CD4-positive, alpha-beta T cell (primary cell): ENCODE measurements around the gene AQP6. TPM values are rescaled to one million over a fixed set of nuclear protein-coding genes. Genes with fewer than 3 reads are reported as not detected.

Experiments used
- ATAC-seq: fragments of 200-7000 bp; cut with Tn5 transposase; one replicate; pipeline ENCODE4 v1.10.0; 2022; ENCODE audit warnings: mild to moderate bottlenecking; ENCODE audit not compliant: poor library complexity
- CTCF ChIA-PET: fragments of 350-600 bp; sonication (Branson Sonifier 250); formaldehyde crosslinking; loops from one replicate; lab custom pipeline; 2021; ENCODE audit warnings: antibody characterized with exemption, inconsistent platforms; lab: Charles Lee
- POLR2A ChIA-PET: fragments of 350-600 bp; sonication (Branson Sonifier 250); formaldehyde crosslinking; loops from one replicate; lab custom pipeline; 2021; ENCODE audit warnings: antibody characterized with exemption, inconsistent platforms; lab: Charles Lee
- DNase-seq, 14 experiments: peaks; one replicate each; pipeline ENCODE4 v3.0.0-alpha.2; 2013 to 2020; ENCODE audit warnings: mixed read lengths in 2 of 14
- H3K27ac ChIP-seq, 2 donors: one replicate each; pipeline versions ENCODE4 v1.5.1 to v1.7.0; 2013; ENCODE audit warnings: low read length in 2 of 2, low read depth in 1 of 2, mild to moderate bottlenecking in 1 of 2
- H3K27me3 ChIP-seq, 2 experiments: 1 replicate in 1 of 2; 2 replicates in 1 of 2; pipeline versions ENCODE4 v1.6.1 to v1.7.0; 2013; ENCODE audit warnings: low read length in 2 of 2, control low read depth in 1 of 2, mild to moderate bottlenecking in 1 of 2, moderate library complexity in 1 of 2; ENCODE audit not compliant: insufficient read depth in 2 of 2, control insufficient read depth in 1 of 2
- H3K36me3 ChIP-seq: one replicate; pipeline ENCODE4 v1.6.1; 2013; ENCODE audit warnings: low read length, control low read depth; ENCODE audit not compliant: insufficient read depth
- H3K4me1 ChIP-seq: one replicate; pipeline ENCODE4 v1.6.1; 2013; ENCODE audit warnings: low read length, control low read depth; ENCODE audit not compliant: insufficient read depth
- H3K4me3 ChIP-seq: one replicate; pipeline ENCODE4 v1.5.1; 2013; ENCODE audit warnings: mild to moderate bottlenecking, low read length, moderate library complexity
- H3K9me3 ChIP-seq, 2 experiments: 1 replicate in 1 of 2; 2 replicates in 1 of 2; pipeline versions ENCODE4 v1.6.1 to v1.7.0; 2013; ENCODE audit warnings: low read length in 2 of 2, mild to moderate bottlenecking in 2 of 2, control low read depth in 1 of 2, moderate library complexity in 1 of 2; ENCODE audit not compliant: control insufficient read depth in 1 of 2, insufficient read depth in 1 of 2
- H3K27ac Mint-ChIP-seq: one replicate; pipeline ENCODE4 v1.8.0; 2020; ENCODE audit warnings: mixed read lengths
- H3K27me3 Mint-ChIP-seq: one replicate; pipeline ENCODE4 v1.8.0; 2021; ENCODE audit warnings: mixed read lengths
- H3K36me3 Mint-ChIP-seq: one replicate; pipeline ENCODE4 v1.8.0; 2021; ENCODE audit warnings: low read depth, mixed read lengths
- H3K4me1 Mint-ChIP-seq: one replicate; pipeline ENCODE4 v1.8.0; 2021; ENCODE audit warnings: low read depth, mixed read lengths
- H3K4me3 Mint-ChIP-seq: one replicate; pipeline ENCODE4 v1.8.0; 2020; ENCODE audit warnings: mild to moderate bottlenecking, mixed read lengths
- H3K9me3 Mint-ChIP-seq: one replicate; pipeline ENCODE4 v1.8.0; 2020; ENCODE audit warnings: mixed read lengths
- intact Hi-C, 2 experiments: fragments of 100-400 bp; cut with DNase I in 1 of 2; cut with micrococcal nuclease in 1 of 2; formaldehyde crosslinking; loops; one replicate each; pipeline versions ENCODE4 v1.15.1 to v1.9.0; 2023 to 2025; cut with DNase I, micrococcal nuclease
- total RNA-seq, 174 experiments: library from RNA in 2 of 174; stranded (reverse) in 2 of 174; gene quantifications; one replicate each; pipeline ENCODE4 v1.2.3 and lab custom pipeline; 2021 to 2026
- TF ChIP-seq, protein P1 (sequence below): fragments of 200-600 bp; IDR thresholded peaks from one replicate; pipeline ENCODE4 v1.8.0; 2022; ENCODE audit warnings: antibody characterized with exemption, mild to moderate bottlenecking

AQP6 gene
- total RNA-seq, 2 experiments from 2014 or later, result not detected

DNA sequence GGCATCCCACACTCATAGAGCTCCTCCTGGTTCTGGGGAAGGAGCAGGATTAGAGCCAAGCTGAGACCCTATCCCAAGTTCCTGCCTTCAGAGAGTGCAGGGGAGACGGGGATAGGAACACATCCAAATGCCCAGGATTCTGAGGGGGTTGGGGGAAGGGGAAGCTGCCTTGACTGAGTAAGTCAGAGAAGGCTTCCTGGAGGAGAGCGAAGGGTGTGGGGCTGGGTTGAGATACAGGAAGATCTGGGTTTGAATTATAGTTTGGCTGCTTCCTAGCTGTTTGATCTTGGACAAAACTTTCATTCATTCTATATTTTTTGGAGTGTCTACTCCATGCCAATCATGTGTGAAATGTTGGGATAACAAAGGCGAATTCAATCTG lies 30.2 kb upstream of the AQP6 start:
- Mint-ChIP-seq H3K4me1 (peaks cover 30% of the 10 kb centered on the region), H3K27me3 (no peaks in the 10 kb centered on the region), H3K9me3 (no peaks in the 10 kb centered on the region), H3K36me3 (no peaks in the 10 kb centered on the region), H3K27ac (peak overlapping the region; percentile 13), H3K4me3 (no peak overlapping the region)
- Histone ChIP-seq H3K4me1 (peaks cover 40% of the 10 kb centered on the region), H3K27me3 (no peaks in the 10 kb centered on the region), H3K36me3 (no peaks in the 10 kb centered on the region), H3K9me3 (no peaks in the 10 kb centered on the region), H3K27ac (no peak overlapping the region), H3K4me3 (no peak overlapping the region)
- CTCF ChIA-PET, result interaction anchor here (1.5 kb wide), 1 partner anchor 25 kb away, joined by 4 read pairs; no protein-coding TSS in a partner anchor
- ATAC-seq (no peak), DNase-seq (no peak)
- POLR2A ChIA-PET, result no interaction called here
- TF ChIP-seq, protein P1, sequence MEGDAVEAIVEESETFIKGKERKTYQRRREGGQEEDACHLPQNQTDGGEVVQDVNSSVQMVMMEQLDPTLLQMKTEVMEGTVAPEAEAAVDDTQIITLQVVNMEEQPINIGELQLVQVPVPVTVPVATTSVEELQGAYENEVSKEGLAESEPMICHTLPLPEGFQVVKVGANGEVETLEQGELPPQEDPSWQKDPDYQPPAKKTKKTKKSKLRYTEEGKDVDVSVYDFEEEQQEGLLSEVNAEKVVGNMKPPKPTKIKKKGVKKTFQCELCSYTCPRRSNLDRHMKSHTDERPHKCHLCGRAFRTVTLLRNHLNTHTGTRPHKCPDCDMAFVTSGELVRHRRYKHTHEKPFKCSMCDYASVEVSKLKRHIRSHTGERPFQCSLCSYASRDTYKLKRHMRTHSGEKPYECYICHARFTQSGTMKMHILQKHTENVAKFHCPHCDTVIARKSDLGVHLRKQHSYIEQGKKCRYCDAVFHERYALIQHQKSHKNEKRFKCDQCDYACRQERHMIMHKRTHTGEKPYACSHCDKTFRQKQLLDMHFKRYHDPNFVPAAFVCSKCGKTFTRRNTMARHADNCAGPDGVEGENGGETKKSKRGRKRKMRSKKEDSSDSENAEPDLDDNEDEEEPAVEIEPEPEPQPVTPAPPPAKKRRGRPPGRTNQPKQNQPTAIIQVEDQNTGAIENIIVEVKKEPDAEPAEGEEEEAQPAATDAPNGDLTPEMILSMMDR, result no peak
- intact Hi-C loops, result no loop called here

DNA sequence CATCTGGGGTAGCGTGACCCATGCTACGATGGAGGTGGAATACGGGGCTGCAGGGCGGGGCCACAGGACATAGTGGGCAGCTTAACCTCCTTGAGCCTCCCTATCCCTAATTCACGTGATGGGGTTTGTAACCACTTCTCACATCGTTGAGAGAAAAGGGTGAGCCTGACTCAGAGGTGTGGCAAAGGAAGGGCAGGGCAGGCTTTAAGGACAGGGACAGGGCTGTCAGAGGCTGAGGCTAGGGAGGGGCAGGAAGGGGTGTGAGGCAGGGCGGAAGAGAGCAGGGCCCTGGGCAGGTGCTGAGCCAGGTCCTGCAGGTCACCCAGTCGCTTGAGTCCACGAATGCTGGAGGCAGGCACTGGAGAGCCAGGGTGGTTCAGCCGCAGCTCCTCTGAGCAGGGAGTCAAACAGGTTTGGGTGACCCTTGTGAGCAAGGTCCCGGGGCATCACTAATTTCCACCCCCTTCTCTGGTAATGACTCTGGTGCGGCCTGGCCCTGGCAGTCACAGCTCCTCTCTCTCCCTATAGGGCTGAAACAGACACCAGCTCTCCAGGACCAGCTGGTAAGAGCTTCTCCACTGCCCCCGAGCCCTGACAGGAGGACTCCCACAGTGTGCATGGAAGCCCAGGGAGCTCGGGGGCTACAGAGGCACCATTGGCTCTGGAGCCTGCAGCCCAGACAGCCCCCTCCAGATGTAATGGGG lies 29.7 kb upstream of the AQP6 start:
- peak overlapping the region; percentile 13 for H3K27ac Mint-ChIP-seq
- H3K4me3 ChIP-seq, result no peak overlapping the region
- no peaks in the 10 kb centered on the region for H3K36me3 Mint-ChIP-seq
- H3K9me3 ChIP-seq, result no peaks in the 10 kb centered on the region
- no peaks in the 10 kb centered on the region for H3K27me3 Mint-ChIP-seq
- ATAC-seq (peak; percentile 16), DNase-seq (peak in 6 of 14 experiments; percentile 6 to 30 (median 13))
- ChIA-PET POLR2A (no interaction called here), CTCF (interaction anchor here (1.5 kb wide), 1 partner anchor 24 kb away, joined by 4 read pairs; no protein-coding TSS in a partner anchor)
- peaks cover 30% of the 10 kb centered on the region for H3K4me1 Mint-ChIP-seq
- no peaks in the 10 kb centered on the region for H3K36me3 ChIP-seq
- H3K4me1 ChIP-seq, result peaks cover 40% of the 10 kb centered on the region
- H3K9me3 Mint-ChIP-seq, result no peaks in the 10 kb centered on the region
- no peak overlapping the region for H3K4me3 Mint-ChIP-seq
- H3K27ac ChIP-seq, result no peak overlapping the region
- TF ChIP-seq, protein P1, result no peak
- H3K27me3 ChIP-seq, result no peaks in the 10 kb centered on the region
- intact Hi-C loops, result no loop called here

DNA sequence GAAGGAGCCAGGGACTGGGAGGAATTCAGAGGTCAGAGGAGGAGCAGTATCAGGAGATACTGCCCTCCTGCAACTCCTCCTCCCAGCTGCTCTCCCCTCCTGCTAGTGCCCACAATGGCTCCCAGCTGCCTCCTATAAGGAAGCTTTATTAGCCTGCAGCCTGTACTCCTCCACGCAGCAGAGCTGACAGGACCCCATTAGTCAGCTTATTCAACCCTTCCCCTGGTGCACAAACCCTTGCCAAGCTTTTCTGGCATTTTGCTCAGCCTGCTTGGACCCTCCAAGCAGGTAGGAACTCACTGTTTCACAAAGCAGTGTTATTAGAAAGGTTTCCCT lies 29.2 kb upstream of the AQP6 start:
- Mint-ChIP-seq H3K36me3 (no peaks in the 10 kb centered on the region), H3K4me1 (peaks cover 30% of the 10 kb centered on the region), H3K9me3 (no peaks in the 10 kb centered on the region), H3K27ac (no peak overlapping the region), H3K4me3 (no peak overlapping the region), H3K27me3 (no peaks in the 10 kb centered on the region)
- Histone ChIP-seq H3K9me3 (no peaks in the 10 kb centered on the region), H3K27me3 (no peaks in the 10 kb centered on the region), H3K4me3 (no peak overlapping the region), H3K27ac (no peak overlapping the region), H3K4me1 (peaks cover 40% of the 10 kb centered on the region), H3K36me3 (no peaks in the 10 kb centered on the region)
- intact Hi-C loops, result no loop called here
- DNase-seq (no peak), ATAC-seq (no peak)
- CTCF ChIA-PET, result no interaction called here
- TF ChIP-seq, protein P1, result no peak
- POLR2A ChIA-PET, result no interaction called here
